Inflammatory macrophage treated with lipopolysaccharide for 1 hour (primary cell): Measurements from ENCODE around the gene SV2C.
"Not testable (repeated sequence)": the region's sequence is repeated elsewhere in the genome, so short reads cannot be mapped to it uniquely, and the experiment has no call there.

Experiments
- DNase-seq, 2 donors: peaks; one replicate each; pipeline ENCODE4 v3.0.0-alpha.2; 2020 to 2022

Gene SV2C

DNA sequence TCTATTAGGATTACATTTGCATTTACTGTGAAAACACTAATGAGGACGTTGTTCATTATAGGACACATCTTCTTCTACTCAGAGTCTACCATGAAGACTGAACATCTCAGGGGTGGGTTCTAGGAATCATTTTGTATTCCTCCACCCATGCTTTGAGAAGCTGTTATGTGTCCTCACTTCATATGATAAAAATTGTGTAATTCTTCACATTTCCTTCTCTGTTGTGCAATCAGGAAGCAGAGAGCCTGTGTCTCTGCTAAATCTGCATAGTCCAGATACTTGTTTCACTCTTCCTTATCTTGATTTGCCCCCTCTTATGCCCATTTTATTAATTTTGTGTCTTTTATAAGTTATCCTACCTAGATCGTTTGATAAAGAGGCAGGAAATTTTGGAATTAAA lies 222.1 kb downstream of the SV2C start:
- peak; percentile 83 to 85 for DNase-seq

DNA sequence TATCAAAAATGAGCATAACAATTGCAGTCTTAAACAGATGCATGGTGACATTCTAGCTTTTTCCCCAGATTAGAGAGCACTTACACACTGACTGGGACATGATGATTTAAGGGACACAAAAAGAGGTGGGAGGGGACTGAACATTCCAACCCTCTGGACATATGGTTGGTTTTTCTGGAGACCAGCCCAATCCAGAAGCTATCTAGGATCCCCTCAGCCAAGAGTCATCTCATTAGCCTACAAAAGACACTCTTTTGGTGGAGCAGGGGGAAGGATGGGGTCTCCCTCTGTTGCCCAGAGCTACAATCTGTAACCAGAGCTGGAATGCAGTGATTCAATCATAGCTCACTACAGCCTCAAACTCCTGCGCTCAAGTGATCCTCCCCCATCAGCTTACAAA lies 222.6 kb downstream of the SV2C start:
- peak in 1 of 2 donors; percentile 17 for DNase-seq

DNA sequence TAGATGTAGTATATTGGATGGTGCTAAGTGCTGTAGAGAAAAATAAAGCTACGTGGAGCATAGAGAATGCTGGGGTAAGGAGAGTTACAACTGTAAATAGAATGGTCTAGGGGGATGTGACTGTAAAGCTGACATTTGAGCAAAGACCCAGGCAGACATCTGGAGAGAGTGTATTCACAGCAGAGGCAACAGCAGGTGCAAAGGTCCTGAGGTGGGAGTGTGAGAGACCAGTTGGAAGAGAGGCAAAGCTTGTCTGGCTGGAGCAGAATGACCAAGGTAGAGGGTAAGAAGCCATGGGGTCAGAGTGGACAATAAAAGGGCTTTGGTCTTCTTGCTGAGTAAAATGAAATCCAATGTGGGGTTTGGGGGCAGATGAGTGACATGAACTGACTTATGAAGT lies 227.0 kb downstream of the SV2C start:
- DNase-seq = no peak

DNA sequence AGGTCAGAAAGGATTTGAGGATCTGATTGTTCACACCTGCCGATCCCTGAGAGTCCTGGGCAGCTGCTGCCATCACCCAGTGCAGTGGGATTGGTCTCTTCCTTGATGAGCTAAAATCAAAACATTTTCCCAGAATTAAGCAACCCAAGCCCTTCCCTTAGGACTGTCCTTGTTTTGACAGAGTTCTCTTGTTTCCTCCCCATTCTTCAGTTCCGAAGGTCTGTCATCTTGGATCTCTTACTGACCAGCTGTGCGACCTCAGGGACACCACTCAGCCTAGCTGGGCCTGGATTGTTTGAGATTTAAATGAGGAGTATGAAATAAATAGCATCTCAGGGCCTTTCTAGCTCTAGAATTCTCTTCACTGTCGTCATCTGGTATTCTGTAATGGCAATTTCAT lies 229.6 kb downstream of the SV2C start:
- no peak for DNase-seq

DNA sequence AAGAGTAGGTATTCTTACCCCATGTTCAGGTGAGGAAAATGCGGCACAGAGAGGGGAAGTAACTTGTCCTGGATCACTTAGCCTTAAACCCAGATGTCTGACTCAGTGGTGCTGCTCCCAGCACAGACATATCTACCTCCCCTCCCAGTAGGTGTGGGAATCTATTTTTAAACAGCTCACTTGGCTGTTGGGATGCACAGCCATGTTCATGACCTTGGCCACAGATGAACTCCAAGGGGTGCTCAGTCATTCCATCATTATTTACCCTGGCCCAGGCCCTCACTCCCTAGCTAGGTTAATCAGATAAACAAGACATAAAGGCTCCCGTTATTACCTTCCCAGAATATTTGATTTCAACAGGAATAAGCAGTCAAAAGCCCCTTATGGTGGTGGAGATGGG lies 231.5 kb downstream of the SV2C start:
- DNase-seq = no peak

DNA sequence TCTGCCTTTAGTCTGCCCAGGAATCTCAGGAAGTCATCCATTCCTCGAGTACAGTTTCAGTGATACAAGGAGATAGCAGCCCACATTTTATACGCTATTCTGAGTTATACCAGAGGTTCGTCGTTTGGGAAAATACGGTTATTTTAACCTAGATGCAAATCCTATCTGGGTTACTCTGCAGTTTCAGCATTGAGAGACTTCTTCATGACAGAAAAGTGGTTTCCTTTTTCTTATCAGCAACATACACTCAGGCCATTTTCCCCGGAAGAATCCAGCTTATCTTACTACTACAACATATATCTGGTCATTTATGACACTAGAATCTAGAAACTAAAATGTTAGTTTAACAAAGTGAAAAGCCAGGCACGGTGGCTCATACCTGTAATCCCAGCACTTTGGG lies 236.5 kb downstream of the SV2C start:
- DNase-seq = no peak

DNA sequence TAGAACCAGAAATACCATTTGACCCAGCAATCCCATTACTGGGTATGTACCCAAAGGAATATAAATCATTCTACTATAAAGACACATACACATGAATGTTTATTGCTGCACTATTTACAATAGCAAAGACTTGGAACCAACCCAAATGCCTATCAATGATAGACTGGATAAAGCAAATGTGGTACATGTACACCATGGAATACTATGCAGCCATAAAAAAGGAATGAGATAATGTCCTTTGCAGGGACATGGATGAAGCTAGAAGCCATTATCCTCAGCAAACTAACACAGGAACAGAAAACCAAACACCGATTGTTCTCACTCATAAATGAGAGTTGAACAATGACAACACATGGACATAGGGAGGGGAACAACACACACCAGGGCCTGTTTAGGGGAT lies 240.3 kb downstream of the SV2C start:
- DNase-seq = not testable (repeated sequence)

DNA sequence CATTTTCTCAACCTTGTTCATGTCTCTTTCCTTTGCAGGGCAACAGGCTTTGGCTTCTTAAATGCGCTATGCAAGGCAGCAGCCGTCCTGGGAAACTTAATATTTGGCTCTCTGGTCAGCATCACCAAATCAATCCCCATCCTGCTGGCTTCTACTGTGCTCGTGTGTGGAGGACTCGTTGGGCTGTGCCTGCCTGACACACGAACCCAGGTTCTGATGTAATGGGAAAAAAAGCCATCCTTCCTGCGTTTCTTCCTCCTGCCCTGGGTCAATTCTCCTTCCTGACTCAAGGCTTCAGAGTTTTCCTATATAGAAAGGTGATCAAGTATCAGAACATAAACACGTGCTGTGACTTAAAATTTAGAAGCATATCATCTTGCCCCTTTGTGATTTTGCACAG lies 242.1 kb downstream of the SV2C start:
- no peak for DNase-seq

DNA sequence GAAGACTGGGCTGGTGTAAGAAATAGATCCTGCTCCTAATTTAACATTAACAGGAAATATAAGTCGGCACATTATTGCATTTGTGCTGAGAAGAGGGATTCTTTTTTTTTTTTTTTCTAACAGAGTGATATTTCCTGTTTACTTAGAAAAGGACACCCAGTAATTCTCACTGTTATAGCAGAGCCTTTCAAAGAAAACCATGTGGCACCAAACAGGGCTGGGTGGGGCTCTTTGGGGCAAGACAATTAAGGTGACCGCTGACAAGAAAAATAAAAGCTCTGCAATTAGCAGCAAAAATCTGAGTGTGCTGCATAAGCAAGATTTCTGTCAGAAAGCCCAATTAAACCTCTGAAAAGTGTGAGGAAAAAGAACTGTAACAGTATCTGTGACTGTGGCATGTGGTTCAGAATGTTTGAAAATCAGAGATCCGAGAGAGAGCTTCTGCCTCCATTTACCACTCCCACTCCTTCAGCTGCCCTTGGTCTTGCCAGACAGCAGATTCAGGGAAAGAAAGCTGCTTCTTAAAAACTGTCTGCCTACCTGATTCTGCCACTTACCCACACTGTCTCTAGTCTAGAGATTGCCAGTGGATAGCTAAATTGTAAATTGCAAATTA lies 242.8 kb downstream of the SV2C start:
- DNase-seq = no peak

DNA sequence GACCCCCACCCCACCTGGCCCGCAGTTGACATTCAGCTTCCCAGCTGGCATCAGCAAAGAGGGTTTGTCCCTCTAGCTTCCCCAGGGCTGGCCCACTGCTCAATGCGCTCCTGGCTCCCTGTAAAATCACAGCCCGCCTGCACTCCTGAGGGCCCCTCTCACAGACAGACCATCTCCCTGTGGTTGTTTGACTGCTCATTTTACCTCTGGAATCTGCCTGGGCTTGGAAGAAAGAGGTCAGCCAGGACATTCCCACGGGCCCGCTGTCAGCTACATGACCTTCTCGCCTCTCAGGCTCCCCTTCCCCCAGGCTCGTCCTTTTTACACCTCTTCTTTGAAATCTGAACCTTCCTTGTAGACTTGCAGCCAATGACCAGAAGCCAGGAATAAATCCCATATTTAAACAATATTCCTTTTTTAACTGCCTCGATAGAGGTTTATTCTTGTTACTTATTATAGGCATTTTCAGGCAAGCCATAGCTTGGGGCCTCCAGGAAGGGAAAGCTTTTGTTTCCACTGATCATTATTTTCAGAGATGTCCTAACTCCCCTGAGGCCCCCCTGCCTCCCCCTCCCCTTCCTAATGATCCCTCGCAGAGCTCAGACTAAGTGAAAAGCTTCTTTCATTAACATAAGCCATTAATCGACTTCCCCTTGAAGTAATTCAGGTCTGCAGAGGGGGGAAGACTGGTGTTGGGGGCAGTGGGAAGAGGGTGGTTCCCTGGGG lies 243.6 kb downstream of the SV2C start:
- DNase-seq = no peak

DNA sequence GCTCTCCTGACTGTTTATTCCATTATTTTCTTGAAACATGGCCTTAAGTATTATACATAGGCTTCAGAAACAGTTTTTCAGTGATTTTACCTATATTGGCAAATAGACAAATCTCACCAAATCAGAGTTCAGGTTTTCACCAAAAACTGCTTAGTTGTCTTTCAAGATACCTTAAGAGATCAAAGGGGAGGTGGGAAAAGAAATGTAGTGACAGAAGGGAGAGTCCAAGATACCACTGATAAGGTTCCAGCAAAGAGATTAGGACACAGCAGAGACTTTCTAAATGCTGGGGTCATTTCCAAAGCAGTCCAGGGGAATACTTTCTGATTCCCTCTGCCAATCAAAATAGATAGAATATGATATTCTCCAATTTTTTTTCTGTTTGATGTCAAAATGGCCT lies 246.2 kb downstream of the SV2C start:
- DNase-seq = no peak

DNA sequence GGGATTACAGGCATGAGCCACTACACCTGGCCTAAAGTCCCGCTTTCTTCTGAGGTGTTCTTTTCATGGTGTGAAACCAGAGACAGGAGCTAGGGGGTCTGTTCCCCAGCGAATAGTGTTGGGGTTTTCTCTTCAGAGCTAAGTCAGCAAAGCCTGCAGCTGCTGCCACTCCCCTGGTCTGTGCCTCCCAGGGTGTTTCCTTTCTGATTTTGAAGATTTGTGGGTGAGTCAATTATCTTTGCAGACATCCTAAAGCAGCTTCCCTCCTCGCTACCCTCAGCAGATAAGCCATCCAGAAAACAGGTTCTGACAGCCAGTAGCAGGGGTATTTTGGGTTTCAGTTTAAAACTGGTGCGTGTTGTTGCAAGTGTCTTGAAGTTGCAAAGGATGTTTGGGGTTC lies 247.9 kb downstream of the SV2C start:
- DNase-seq = no peak

DNA sequence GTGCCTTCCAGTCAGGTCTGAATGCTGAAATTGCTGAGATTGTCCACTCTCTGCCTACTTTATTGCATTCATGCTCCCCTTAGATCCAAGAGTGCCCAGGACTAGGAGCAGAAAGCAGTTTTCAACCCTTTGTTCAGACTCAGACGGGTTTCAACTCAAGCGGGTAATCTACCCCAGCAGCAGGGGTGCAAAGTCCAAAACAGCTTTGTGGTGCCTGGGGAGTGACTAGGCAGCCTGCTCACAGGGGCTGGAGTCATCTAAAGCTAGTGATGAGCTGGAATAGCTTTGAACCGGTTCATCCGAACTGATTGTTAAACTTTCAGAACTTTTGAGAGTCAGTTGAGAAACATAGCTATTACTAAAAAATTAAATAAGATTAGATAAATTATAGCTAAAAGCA lies 248.9 kb downstream of the SV2C start:
- no peak for DNase-seq

DNA sequence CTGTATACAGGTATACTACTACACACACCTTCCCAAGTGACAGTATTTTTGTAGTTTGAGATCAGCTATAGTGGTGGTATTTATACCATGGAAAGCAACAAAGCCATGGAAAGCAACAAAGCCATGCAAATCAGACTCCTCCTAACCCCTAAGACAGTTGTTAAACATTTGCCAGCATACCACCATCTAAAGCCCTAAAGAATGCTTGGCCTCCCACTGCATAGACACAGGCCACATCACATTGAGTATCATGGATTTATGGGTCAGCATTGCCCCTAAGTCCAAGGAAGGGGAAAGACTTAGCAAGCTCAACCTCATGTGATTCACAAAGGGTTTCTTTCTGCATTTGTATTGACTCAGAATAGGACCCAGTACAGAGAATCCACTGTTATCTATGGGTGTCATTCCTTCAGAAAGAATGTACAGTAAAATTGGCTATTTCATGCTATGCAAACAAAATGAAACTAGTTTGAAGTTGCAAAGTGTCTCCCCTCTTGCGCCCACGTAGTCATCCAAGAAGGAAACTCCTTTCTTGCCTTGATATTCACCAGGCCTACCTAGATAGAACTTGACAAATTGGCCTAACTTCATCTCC lies 249.5 kb downstream of the SV2C start:
- DNase-seq = peak in 1 of 2 donors; percentile 15

DNA sequence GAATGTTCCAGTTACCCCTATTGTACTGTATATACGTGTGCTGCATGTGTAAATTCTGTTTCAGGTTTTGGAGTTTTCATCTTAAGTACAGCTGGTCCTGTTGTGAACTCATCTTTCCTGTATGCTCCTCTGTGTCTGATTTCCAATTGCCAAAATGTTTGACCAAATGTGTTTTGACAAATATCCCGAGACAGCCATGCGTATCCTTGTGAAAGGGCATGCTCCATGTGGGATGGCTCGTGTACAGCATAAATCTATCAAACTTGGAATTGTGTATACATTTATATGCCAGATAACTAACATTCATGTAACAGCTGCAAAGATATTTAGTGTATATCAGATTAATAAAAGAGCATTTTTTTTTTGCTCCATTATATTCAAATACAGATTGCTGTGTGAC lies 250.4 kb downstream of the SV2C start:
- DNase-seq = no peak

DNA sequence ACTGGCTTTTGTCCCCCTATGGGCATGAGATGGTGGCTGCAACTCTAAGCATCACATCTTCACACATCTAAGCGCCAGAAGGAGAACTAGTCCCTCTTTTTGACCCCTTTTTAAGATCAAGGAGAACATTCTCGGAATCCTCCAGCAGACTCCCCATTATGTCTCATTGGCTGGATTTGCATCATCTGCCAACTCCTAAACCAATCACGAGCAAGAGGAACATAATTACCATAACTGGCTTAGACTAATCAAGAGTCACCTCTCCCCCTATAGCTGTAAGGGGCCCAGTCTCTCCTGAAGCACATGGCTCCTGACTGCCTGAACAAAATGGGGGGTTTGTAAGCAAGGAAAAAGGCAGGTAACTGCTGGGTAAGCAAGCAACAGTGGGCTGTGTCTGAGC lies 251.4 kb downstream of the SV2C start:
- no peak for DNase-seq

DNA sequence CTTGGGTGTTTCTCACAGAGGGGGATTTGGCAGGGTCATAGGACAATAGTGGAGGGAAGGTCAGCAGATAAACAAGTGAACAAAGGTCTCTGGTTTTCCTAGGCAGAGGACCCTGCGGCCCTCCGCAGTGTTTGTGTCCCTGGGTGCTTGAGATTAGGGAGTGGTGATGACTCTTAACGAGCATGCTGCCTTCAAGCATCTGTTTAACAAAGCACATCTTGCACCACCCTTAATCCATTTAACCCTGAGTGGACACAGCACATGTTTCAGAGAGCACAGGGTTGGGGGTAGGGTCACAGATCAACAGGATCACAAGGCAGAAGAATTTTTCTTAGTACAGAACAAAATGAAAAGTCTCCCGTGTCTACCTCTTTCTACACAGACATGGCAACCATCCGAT lies 252.3 kb downstream of the SV2C start:
- not testable (repeated sequence) for DNase-seq

DNA sequence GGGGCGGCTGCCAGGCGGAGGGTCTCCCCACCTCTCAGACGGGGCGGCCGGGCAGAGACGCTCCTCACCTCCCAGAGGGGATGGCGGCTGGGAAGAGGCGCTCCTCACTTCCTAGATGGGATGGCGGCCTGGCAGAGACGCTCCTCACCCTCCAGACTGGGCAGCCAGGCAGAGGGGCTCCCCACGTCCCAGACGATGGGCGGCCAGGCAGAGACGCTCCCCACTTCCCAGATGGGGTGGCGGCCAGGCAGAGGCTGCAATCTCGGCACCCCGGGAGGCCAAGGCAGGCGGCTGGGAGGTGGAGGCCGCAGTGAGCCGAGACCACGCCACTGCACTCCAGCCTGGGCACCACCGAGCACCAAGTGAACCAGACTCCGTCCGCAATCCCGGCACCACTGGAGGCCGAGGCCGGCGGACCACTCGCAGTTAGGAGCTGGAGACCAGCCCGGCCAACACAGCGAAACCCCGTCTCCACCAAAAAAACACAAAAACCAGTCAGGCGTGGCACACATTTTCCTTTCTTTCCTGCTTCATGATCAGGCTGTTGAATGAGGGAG lies 253.1 kb downstream of the SV2C start:
- DNase-seq = not testable (repeated sequence)

DNA sequence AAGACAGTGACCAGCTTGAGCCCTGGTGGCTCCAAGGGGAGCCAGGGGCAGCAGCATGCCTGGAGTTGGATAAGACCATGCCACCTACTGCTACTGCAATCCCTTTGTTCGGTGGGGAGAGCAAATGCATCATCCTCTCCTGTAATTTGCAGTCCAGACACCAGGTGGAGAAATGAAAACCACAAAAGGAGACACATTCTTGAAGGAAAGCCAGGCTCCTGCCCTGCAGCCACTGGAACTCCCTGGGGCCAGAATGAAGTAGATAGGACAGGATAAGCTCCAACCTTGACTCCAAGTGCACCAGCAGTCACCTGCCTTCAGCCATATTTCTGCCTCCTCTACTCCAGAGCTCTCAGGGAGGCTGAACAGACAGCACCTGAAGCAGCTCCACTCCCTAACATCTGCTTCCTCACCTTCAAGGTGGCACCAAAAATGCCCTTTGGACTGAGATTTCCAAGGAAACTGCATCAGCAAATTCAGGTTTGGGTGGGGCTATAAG lies 254.8 kb downstream of the SV2C start:
- DNase-seq = peak; percentile 48 to 65

DNA sequence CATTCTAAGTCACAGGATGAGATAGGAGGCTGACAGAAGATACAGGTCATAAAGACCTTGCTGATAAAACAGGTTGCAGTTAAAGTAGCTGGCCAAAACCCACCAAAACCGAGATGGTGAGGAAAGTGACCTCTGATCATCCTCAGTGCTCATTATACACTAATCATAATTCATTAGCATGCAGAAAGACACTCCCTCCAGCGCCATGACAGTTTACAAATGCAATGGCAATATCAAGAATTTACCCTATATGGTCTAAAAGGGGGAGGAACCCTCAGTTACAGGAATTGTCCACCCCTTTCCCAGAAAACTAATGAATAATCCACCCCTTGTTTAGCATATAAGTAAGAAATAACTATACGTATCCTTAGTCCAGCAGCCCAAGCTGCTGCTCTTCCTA lies 256.7 kb downstream of the SV2C start:
- DNase-seq = no peak

DNA sequence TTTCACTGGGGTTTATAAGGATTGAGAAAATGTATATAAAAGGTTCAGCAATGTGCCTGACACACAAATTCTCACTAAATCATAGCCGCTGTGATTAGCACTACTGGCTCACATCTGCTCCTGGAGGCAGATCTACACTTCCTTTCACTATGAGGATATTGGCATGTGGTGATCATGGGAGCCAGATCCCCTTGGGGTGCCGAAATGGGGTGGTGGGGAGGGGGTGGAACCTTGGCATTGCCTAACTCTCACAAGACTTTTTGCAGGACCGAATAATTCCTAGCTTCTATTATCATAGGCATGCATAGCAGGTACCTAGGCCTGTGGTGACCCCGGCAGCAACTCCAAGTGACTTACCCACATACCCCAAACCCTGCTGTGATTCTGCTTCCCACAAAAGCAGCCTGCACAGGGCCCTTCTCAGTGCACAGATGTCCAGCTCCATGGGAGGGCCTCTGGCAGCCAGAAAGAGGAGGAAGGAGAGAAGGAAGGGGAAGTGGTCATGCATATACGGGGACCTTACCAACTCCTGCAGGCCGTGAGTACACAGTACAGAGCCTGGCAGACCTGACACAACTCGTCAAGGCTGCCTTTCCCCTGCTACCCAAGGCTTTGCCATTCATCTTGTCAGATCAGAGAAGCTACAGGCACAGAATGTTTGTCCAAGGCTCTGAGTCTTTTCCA lies 258.6 kb downstream of the SV2C start:
- DNase-seq = peak; percentile 29 to 30

DNA sequence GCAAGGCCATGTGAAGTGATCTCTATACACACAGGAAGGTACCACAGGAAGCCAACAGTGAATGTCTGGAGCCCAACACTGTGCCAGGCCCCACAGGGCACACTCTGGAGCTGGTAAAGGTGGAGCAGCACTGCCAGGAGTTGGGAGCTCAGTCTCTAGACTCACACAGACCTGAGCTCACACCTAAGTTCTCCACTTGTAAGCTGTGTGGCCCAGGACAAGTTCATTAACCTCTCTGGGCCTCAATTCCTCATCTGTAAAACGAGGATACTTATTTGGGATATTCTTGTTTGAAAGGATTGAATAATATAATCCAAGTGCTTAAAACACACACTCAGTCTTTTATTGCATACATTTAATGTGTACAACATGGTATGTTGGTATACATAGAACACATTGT lies 259.3 kb downstream of the SV2C start:
- no peak for DNase-seq

DNA sequence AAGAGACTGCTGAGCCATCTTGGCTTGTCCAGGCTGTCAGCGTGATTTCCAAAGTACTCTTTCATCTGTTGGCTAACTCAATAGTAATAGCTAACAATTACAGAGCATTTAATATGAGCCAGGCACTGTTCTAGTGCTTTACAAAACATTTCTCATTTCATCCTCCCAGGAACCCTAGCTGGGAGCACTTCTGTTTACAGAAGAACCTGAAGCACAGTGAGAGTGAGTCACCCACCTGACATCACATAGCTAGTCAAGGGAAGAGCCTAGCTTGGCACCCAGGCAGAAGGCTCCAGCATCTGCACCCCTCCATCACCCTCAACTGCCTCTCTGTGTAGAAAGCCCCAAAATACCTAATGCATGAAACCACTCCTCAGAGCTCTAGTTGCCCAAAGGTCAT lies 262.4 kb downstream of the SV2C start:
- no peak for DNase-seq
